Liver (tissue), 2 donors: Measurements from ENCODE around the gene AHDC1.

Source experiments
- TF ChIP-seq, protein P1 (sequence below): fragments of 150-350 bp; IDR thresholded peaks from 2 replicates; pipeline ENCODE4 v1.5.1; 2017; ENCODE audit warnings: improper control_type of control experiment, low read depth, low read length; ENCODE audit not compliant: missing input control
- TF ChIP-seq, protein P2 (sequence below): IDR thresholded peaks from 2 replicates; pipeline ENCODE4 v1.6.1; 2016; ENCODE audit warnings: antibody characterized with exemption, mild to moderate bottlenecking
- donor health status: healthy.

DNA sequence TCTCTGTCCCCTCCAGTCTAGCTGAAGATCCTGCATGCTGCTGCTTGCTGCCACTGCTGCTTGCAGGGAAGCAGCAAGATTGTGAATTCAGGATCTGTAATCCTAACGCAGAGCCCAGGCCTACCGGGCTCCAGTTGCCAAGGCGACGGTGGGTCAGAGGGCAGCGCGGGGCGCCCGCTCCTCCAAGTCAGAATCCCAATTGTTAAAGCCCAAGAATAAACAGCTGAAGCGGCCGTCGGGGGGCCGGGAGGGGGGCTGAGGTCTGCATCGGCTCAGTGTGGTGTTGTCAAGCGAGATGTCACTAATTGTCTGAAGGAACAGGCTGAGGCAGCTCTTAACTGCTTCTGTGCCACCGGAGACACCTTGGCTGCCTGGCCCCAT lies 36.8 kb downstream of the AHDC1 start:
- TF ChIP-seq, protein P1, sequence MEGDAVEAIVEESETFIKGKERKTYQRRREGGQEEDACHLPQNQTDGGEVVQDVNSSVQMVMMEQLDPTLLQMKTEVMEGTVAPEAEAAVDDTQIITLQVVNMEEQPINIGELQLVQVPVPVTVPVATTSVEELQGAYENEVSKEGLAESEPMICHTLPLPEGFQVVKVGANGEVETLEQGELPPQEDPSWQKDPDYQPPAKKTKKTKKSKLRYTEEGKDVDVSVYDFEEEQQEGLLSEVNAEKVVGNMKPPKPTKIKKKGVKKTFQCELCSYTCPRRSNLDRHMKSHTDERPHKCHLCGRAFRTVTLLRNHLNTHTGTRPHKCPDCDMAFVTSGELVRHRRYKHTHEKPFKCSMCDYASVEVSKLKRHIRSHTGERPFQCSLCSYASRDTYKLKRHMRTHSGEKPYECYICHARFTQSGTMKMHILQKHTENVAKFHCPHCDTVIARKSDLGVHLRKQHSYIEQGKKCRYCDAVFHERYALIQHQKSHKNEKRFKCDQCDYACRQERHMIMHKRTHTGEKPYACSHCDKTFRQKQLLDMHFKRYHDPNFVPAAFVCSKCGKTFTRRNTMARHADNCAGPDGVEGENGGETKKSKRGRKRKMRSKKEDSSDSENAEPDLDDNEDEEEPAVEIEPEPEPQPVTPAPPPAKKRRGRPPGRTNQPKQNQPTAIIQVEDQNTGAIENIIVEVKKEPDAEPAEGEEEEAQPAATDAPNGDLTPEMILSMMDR = no peak
- TF ChIP-seq, protein P2, sequence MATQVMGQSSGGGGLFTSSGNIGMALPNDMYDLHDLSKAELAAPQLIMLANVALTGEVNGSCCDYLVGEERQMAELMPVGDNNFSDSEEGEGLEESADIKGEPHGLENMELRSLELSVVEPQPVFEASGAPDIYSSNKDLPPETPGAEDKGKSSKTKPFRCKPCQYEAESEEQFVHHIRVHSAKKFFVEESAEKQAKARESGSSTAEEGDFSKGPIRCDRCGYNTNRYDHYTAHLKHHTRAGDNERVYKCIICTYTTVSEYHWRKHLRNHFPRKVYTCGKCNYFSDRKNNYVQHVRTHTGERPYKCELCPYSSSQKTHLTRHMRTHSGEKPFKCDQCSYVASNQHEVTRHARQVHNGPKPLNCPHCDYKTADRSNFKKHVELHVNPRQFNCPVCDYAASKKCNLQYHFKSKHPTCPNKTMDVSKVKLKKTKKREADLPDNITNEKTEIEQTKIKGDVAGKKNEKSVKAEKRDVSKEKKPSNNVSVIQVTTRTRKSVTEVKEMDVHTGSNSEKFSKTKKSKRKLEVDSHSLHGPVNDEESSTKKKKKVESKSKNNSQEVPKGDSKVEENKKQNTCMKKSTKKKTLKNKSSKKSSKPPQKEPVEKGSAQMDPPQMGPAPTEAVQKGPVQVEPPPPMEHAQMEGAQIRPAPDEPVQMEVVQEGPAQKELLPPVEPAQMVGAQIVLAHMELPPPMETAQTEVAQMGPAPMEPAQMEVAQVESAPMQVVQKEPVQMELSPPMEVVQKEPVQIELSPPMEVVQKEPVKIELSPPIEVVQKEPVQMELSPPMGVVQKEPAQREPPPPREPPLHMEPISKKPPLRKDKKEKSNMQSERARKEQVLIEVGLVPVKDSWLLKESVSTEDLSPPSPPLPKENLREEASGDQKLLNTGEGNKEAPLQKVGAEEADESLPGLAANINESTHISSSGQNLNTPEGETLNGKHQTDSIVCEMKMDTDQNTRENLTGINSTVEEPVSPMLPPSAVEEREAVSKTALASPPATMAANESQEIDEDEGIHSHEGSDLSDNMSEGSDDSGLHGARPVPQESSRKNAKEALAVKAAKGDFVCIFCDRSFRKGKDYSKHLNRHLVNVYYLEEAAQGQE = no peak
